ENCODE results near the gene EIF2D. TPM values are rescaled to one million over a fixed set of nuclear protein-coding genes. Genes with fewer than 3 reads are reported as not detected.
A peak's percentile ranks its signal among the peaks of the same experiment; 100 is the strongest.

The EIF2D gene
- total and polyA plus RNA-seq, 2 donors = 43.2 to 54.1 TPM

DNA sequence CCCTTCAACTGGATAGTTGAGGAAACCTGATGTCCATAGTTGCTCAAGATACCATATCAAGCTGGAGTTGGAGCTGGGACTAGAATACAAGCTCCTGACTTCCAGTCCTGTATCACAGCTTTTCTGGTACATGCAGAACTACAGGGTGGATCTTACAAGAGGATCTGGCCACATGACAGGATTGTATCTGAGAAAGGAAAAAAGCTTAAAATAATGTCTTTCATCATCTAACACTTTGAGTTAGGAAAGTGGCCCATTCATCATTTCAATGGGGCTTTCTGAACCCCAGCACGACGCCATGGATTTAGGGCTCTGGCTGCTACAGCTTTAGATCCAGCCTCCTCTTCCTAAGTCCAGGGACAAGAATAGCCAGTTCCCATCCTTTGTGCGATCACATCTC lies 58.1 kb downstream of the EIF2D start:
- WGBS = 97% methylated on average over 3 of the region's 3 CpGs

GRCh38 chr1:206551986-206552326 lies 60.3 kb downstream of the EIF2D start:
- Histone ChIP-seq H3K27ac (ENCODE audit: low read depth in 1 of 2, low read length in 1 of 2) (peak overlapping the region; percentile 79 to 86), H3K9me3 (ENCODE audit: control insufficient read depth in 2 of 2, insufficient read depth in 1 of 2, low read length in 1 of 2) (no peaks in the 10 kb centered on the region), H3K4me1 (ENCODE audit: control insufficient read depth in 2 of 2, insufficient read depth in 2 of 2, low read length in 2 of 2) (peaks cover 27 to 55% of the 10 kb centered on the region in 2 donors), H3K36me3 (ENCODE audit: control insufficient read depth in 2 of 2, insufficient read depth in 2 of 2, low read length in 1 of 2) (no peaks in the 10 kb centered on the region), H3K4me3 (ENCODE audit: low read length in 2 of 2) (no peak overlapping the region), H3K27me3 (ENCODE audit: control insufficient read depth in 2 of 2, insufficient read depth in 1 of 2, low read length in 1 of 2) (no peaks in the 10 kb centered on the region)
- 13% methylated on average over 3 of the region's 3 CpGs for WGBS
- DNase-seq (ENCODE audit: low read depth in 6 of 9, low spot score in 9 of 9) = peak in 3 of 9 donors; percentile 67 to 87 (median 75)

More for the DNA sequence above, 58.1 kb downstream of the EIF2D start:
- Histone ChIP-seq H3K36me3 (ENCODE audit: control insufficient read depth in 2 of 2, insufficient read depth in 2 of 2, low read length in 1 of 2) (no peaks in the 10 kb centered on the region), H3K27me3 (ENCODE audit: control insufficient read depth in 2 of 2, insufficient read depth in 1 of 2, low read length in 1 of 2) (no peaks in the 10 kb centered on the region), H3K9me3 (ENCODE audit: control insufficient read depth in 2 of 2, insufficient read depth in 1 of 2, low read length in 1 of 2) (no peaks in the 10 kb centered on the region), H3K4me3 (ENCODE audit: low read length in 2 of 2) (no peak overlapping the region), H3K27ac (ENCODE audit: low read depth in 1 of 2, low read length in 1 of 2) (no peak overlapping the region), H3K4me1 (ENCODE audit: control insufficient read depth in 2 of 2, insufficient read depth in 2 of 2, low read length in 2 of 2) (peaks cover 27 to 67% of the 10 kb centered on the region in 2 donors)
- no peak for DNase-seq (ENCODE audit: low read depth in 6 of 9, low spot score in 9 of 9)

DNA sequence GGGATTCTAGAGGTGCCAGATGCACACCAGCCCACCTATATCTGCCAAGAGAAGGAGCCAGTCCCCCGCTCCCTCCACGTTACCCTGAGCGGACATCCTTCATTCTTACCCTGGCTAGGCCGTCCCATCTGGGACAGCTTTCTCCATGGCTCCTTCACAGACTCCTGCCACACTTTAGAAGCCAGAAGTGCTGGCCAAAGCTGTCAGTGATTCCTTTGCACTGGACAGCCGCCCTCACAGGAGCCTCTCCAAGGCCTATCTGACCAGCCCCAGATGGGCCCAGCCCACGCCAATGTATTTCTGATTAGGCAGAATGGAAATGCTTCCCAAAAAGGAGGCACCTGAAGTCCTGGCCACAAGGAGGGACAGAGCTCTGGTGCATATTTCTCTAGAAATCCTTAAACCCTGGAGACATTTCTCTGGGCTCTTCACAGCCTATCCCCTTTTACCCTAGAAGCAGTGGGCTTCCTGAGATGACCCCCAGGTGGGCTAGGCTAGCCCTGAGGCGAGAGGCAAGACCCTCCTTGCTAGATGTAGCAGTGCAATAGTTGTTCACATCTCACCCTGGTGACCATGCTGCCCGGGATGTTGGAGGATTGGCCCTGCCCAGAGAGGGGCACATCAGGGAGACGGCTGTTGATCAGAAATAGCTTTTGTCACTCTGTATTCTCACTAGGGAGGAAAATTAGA lies 60.8 kb downstream of the EIF2D start:
- DNase-seq (ENCODE audit: low read depth in 6 of 9, low spot score in 9 of 9) = no peak
- WGBS = 96% methylated on average over 9 of the region's 9 CpGs
- Histone ChIP-seq H3K4me3 (ENCODE audit: low read length in 2 of 2) (no peak overlapping the region), H3K4me1 (ENCODE audit: control insufficient read depth in 2 of 2, insufficient read depth in 2 of 2, low read length in 2 of 2) (peaks cover 25 to 50% of the 10 kb centered on the region in 2 donors), H3K9me3 (ENCODE audit: control insufficient read depth in 2 of 2, insufficient read depth in 1 of 2, low read length in 1 of 2) (no peaks in the 10 kb centered on the region), H3K27ac (ENCODE audit: low read depth in 1 of 2, low read length in 1 of 2) (peak overlapping the region; percentile 79 to 86), H3K27me3 (ENCODE audit: control insufficient read depth in 2 of 2, insufficient read depth in 1 of 2, low read length in 1 of 2) (no peaks in the 10 kb centered on the region), H3K36me3 (ENCODE audit: control insufficient read depth in 2 of 2, insufficient read depth in 2 of 2, low read length in 1 of 2) (no peaks in the 10 kb centered on the region)

DNA sequence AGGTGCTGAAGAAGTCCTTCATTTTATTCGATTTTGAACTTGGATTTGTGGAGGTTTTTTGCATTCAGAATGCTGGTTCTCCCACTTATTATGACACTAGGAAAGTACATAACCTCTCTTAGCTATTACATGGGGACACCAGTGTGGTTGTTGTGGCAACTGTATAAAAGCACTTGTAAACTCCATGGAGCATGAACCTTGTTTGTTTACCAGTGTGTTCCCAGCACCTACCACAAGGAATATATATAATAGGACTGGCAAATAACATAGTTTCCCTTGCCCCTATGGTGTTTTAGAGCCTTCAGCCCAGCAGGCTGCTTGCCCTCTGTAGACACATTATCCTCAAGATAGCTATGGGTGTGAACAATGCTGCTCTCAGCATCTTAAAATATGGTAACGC lies 61.8 kb downstream of the EIF2D start:
- H3K27me3 ChIP-seq (ENCODE audit: control insufficient read depth in 2 of 2, insufficient read depth in 1 of 2, low read length in 1 of 2) = no peaks in the 10 kb centered on the region
- no peaks in the 10 kb centered on the region for H3K9me3 ChIP-seq (ENCODE audit: control insufficient read depth in 2 of 2, insufficient read depth in 1 of 2, low read length in 1 of 2)
- 97% methylated on average over 2 of the region's 2 CpGs for WGBS
- no peaks in the 10 kb centered on the region for H3K36me3 ChIP-seq (ENCODE audit: control insufficient read depth in 2 of 2, insufficient read depth in 2 of 2, low read length in 1 of 2)
- DNase-seq (ENCODE audit: low read depth in 6 of 9, low spot score in 9 of 9) = no peak
- H3K4me3 ChIP-seq (ENCODE audit: low read length in 2 of 2) = no peak overlapping the region
- H3K4me1 ChIP-seq (ENCODE audit: control insufficient read depth in 2 of 2, insufficient read depth in 2 of 2, low read length in 2 of 2) = peaks cover 15 to 40% of the 10 kb centered on the region in 2 donors
- no peak overlapping the region for H3K27ac ChIP-seq (ENCODE audit: low read depth in 1 of 2, low read length in 1 of 2)

DNA sequence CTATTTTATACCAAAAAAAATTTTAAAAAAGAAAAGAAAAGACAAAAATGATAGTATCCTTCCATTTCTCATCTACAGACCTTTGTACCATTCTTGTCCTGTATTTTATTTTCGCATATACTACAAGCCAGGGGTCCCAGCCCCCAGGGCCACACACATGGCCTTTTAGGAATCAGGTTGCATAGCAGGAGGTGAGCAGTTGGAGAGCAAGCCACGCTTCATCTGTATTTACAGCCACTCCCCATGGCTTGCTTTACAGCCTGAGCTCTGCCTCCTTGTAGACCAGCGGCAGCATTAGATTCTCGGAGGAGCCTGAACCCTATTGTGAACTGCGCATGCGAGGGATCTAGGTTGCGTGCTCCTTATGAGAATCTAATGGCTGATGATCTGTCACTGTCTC lies 65.2 kb downstream of the EIF2D start:
- DNase-seq (ENCODE audit: low read depth in 6 of 9, low spot score in 9 of 9) = no peak

DNA sequence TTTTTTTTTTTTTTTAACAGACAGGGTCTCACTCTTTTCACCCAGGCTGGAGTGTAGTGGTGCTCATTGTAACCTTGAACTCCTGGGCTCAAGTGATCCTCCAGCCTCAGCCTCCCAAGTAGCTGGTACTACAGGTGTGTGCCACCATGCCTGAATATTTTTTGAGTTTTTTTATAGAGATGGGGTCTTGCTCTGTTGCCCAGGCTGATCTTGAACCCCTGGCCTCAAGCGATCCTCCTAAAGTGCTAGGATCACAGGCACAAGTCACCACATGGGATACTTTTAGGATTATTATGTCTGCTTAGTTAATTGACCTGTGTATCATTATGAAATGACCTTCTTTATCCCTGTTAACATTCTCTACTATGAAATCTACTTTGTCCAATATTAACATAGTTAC lies 66.9 kb downstream of the EIF2D start:
- 100% methylated on average over 1 of the region's 1 CpG for WGBS
- no peaks in the 10 kb centered on the region for H3K36me3 ChIP-seq (ENCODE audit: control insufficient read depth in 2 of 2, insufficient read depth in 2 of 2, low read length in 1 of 2)
- no peak for DNase-seq (ENCODE audit: low read depth in 6 of 9, low spot score in 9 of 9)

More for the DNA sequence above, 65.2 kb downstream of the EIF2D start:
- Histone ChIP-seq H3K4me3 (ENCODE audit: low read length in 2 of 2) (no peak overlapping the region), H3K36me3 (ENCODE audit: control insufficient read depth in 2 of 2, insufficient read depth in 2 of 2, low read length in 1 of 2) (no peaks in the 10 kb centered on the region), H3K27ac (ENCODE audit: low read depth in 1 of 2, low read length in 1 of 2) (no peak overlapping the region), H3K27me3 (ENCODE audit: control insufficient read depth in 2 of 2, insufficient read depth in 1 of 2, low read length in 1 of 2) (no peaks in the 10 kb centered on the region), H3K9me3 (ENCODE audit: control insufficient read depth in 2 of 2, insufficient read depth in 1 of 2, low read length in 1 of 2) (no peaks in the 10 kb centered on the region), H3K4me1 (ENCODE audit: control insufficient read depth in 2 of 2, insufficient read depth in 2 of 2, low read length in 2 of 2) (peaks cover 5 to 18% of the 10 kb centered on the region in 2 donors)
- 87% methylated on average over 7 of the region's 7 CpGs for WGBS

DNA sequence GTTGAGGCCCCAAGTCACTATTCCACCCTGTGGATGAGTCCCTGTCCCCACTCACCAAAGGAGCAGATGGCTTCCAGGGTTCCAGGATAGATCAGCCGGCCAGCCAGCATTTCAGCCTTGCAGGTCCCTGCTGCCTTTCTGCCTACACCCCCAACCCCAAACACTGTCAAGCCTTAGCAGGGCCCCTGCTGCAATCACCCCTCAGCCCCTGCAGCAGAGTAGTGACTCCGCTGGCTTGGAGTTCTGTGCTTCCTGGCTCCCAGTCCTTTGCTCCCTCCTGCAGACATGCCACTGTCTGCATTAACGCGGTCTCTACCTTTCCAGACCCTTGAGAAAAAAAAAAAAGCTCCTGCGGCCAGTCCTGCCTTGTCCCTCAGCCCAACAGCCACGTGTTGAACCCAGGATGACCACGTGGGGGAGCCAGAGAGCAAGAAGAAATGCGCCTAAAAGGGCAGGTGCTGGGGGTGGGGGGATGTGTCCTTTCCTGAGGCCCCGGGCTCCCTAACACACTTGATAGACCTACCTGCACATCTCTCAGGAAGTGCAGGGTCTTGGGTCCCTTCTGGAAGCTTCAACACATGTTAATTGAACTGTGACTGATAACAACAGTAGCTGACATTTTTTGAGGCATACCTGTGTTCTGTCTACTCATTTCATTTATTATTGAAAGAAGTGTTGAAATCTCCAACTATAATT lies 67.6 kb downstream of the EIF2D start:
- WGBS = 23% methylated on average over 9 of the region's 9 CpGs
- Histone ChIP-seq H3K9me3 (ENCODE audit: control insufficient read depth in 2 of 2, insufficient read depth in 1 of 2, low read length in 1 of 2) (no peaks in the 10 kb centered on the region), H3K27me3 (ENCODE audit: control insufficient read depth in 2 of 2, insufficient read depth in 1 of 2, low read length in 1 of 2) (no peaks in the 10 kb centered on the region), H3K4me1 (ENCODE audit: control insufficient read depth in 2 of 2, insufficient read depth in 2 of 2, low read length in 2 of 2) (peaks cover 0 to 18% of the 10 kb centered on the region in 2 donors), H3K4me3 (ENCODE audit: low read length in 2 of 2) (no peak overlapping the region), H3K36me3 (ENCODE audit: control insufficient read depth in 2 of 2, insufficient read depth in 2 of 2, low read length in 1 of 2) (no peaks in the 10 kb centered on the region), H3K27ac (ENCODE audit: low read depth in 1 of 2, low read length in 1 of 2) (peak overlapping the region in 1 of 2 donors; percentile 7)
- peak in 5 of 9 donors; percentile 65 to 87 (median 78) for DNase-seq (ENCODE audit: low read depth in 6 of 9, low spot score in 9 of 9)

More for the DNA sequence above, 66.9 kb downstream of the EIF2D start:
- Histone ChIP-seq H3K27me3 (ENCODE audit: control insufficient read depth in 2 of 2, insufficient read depth in 1 of 2, low read length in 1 of 2) (no peaks in the 10 kb centered on the region), H3K4me1 (ENCODE audit: control insufficient read depth in 2 of 2, insufficient read depth in 2 of 2, low read length in 2 of 2) (peaks cover 0 to 11% of the 10 kb centered on the region in 2 donors), H3K27ac (ENCODE audit: low read depth in 1 of 2, low read length in 1 of 2) (no peak overlapping the region), H3K9me3 (ENCODE audit: control insufficient read depth in 2 of 2, insufficient read depth in 1 of 2, low read length in 1 of 2) (no peaks in the 10 kb centered on the region), H3K4me3 (ENCODE audit: low read length in 2 of 2) (no peak overlapping the region)

Other genes with a start within 250 kb of the EIF2D start
- gene IKBKE, start 142.0 kb downstream of the EIF2D start, total RNA-seq = 23.9 TPM
- 17.1 TPM for gene IKBKE, start 142.0 kb downstream of the EIF2D start, polyA plus RNA-seq
- gene RASSF5, start 104.9 kb downstream of the EIF2D start, total RNA-seq = 73.4 TPM
- gene RASSF5, start 104.9 kb downstream of the EIF2D start, polyA plus RNA-seq = 54.3 TPM
- 7.2 TPM for gene DYRK3, start 23.1 kb upstream of the EIF2D start, total RNA-seq
- gene DYRK3, start 23.1 kb upstream of the EIF2D start, polyA plus RNA-seq = 4.9 TPM
- gene MAPKAPK2, start 72.4 kb upstream of the EIF2D start, total RNA-seq = 36.4 TPM
- 72.3 TPM for gene MAPKAPK2, start 72.4 kb upstream of the EIF2D start, polyA plus RNA-seq
- 0.28 TPM for gene IL19, start 158.3 kb upstream of the EIF2D start, total RNA-seq
- 1.0 TPM for gene IL19, start 158.3 kb upstream of the EIF2D start, polyA plus RNA-seq
- gene IL10, start 160.0 kb upstream of the EIF2D start, total RNA-seq = 1.8 TPM
- gene IL10, start 160.0 kb upstream of the EIF2D start, polyA plus RNA-seq = 19.1 TPM